A549 (cell line): ENCODE measurements around the gene AFF2. TPM values are rescaled to one million over a fixed set of nuclear protein-coding genes. Genes with fewer than 3 reads are reported as not detected.

Experiments used
- ATAC-seq, 2 experiments: fragments of 200-7000 bp in 1 of 2; fragments of >200 bp in 1 of 2; cut with Nextera tagmentation in 1 of 2; cut with Tn5 transposase in 1 of 2; 3 replicates each; pipeline versions ENCODE4 v1.8.0 to v1.9.1; 2018 to 2020; ENCODE audit warnings: mild to moderate bottlenecking in 1 of 2, moderate library complexity in 1 of 2
- CTCF ChIA-PET: fragments of 300-600 bp; sonication (Branson Sonifier 250); formaldehyde crosslinking; extraction: SDS; loops from one replicate; lab custom pipeline; 2021; ENCODE audit warnings: antibody characterized with exemption, inconsistent platforms; lab: Yijun Ruan, JAX
- POLR2A ChIA-PET: fragments of 350-600 bp; formaldehyde crosslinking; extraction: SDS; loops from one replicate; lab custom pipeline; 2021; ENCODE audit warnings: antibody characterized with exemption, inconsistent platforms; lab: Yijun Ruan, JAX
- DNase-seq, 2 experiments: peaks; one replicate each; pipeline versions ENCODE4 v3.0.0 to v3.0.0-alpha.2; 2011 to 2016; ENCODE audit warnings: low read depth in 1 of 2, low spot score in 1 of 2
- FAIRE-seq: peaks from 2 replicates; lab custom pipeline; 2011; peaks lifted over from hg19 to GRCh38; lab: Jason Lieb, UNC
- H3K27ac ChIP-seq, 2 experiments: fragments of >200 bp; sonication (Bioruptor Twin); formaldehyde crosslinking; 3 replicates each; pipeline ENCODE4 v1.5.1; 2016 to 2017
- H3K4me1 ChIP-seq: fragments of >200 bp; sonication (Bioruptor Twin); formaldehyde crosslinking; 3 replicates; pipeline ENCODE4 v1.6.1; 2016
- H3K4me2 ChIP-seq: fragments of >200 bp; sonication (Bioruptor Twin); formaldehyde crosslinking; 3 replicates; pipeline ENCODE4 v1.6.1; 2016
- H3K4me3 ChIP-seq: fragments of >200 bp; sonication (Bioruptor Twin); formaldehyde crosslinking; 3 replicates; pipeline ENCODE4 v1.5.1; 2016
- H3K9me3 ChIP-seq: fragments of >200 bp; sonication (Bioruptor Twin); formaldehyde crosslinking; 3 replicates; pipeline ENCODE4 v1.6.1; 2016
- ATOH8 ChIP-seq: fragments of 250-450 bp; sonication (Bioruptor Pico); IDR thresholded peaks from 2 replicates; pipeline ENCODE4 v1.5.0; 2020; ENCODE audit warnings: low read depth, mild to moderate bottlenecking, moderate library complexity
- BCL3 ChIP-seq: fragments of >200 bp; sonication (Bioruptor Twin); formaldehyde crosslinking; IDR thresholded peaks from 3 replicates; pipeline ENCODE4 v1.6.1; 2016
- BHLHE40 ChIP-seq: IDR thresholded peaks from 2 replicates; pipeline ENCODE4 v1.6.1; 2012; ENCODE audit warnings: low read depth, low read length, inconsistent platforms
- CHD4 ChIP-seq: fragments of 200-600 bp; sonication (generic); IDR thresholded peaks from 2 replicates; pipeline ENCODE4 v1.6.1; 2016; ENCODE audit warnings: antibody characterized with exemption, mild to moderate bottlenecking, borderline replicate concordance
- CTCF ChIP-seq: fragments of >200 bp; sonication (Bioruptor Twin); formaldehyde crosslinking; IDR thresholded peaks from 3 replicates; pipeline ENCODE4 v1.5.1; 2016
- E2F6 ChIP-seq: IDR thresholded peaks from 2 replicates; pipeline ENCODE4 v1.6.1; 2012; ENCODE audit warnings: low read depth, borderline replicate concordance
- EHF ChIP-seq: fragments of 250-450 bp; sonication (Bioruptor Pico); IDR thresholded peaks from 2 replicates; pipeline ENCODE4 v1.5.0; 2020; ENCODE audit warnings: mild to moderate bottlenecking
- FOSL2 ChIP-seq, 2 experiments: fragments of 450-650 bp in 1 of 2; fragments of >200 bp in 1 of 2; sonication (Bioruptor Twin) in 1 of 2; formaldehyde crosslinking; IDR thresholded peaks; 2 replicates each; pipeline versions ENCODE4 v1.5.0 to v1.6.1; 2016 to 2020; ENCODE audit warnings: mild to moderate bottlenecking in 1 of 2, moderate library complexity in 1 of 2
- HOXA7 ChIP-seq: fragments of 250-450 bp; sonication (Bioruptor Pico); IDR thresholded peaks from 2 replicates; pipeline ENCODE4 v1.5.0; 2020; ENCODE audit warnings: mild to moderate bottlenecking, moderate library complexity
- JUNB ChIP-seq: fragments of >200 bp; sonication (Bioruptor Twin); formaldehyde crosslinking; IDR thresholded peaks from 2 replicates; pipeline ENCODE4 v1.6.1; 2016
- KDM5A ChIP-seq: fragments of 200-600 bp; sonication (generic); IDR thresholded peaks from 2 replicates; pipeline ENCODE4 v1.6.1; 2016; ENCODE audit warnings: antibody characterized with exemption, mild to moderate bottlenecking
- MAX ChIP-seq: IDR thresholded peaks from 2 replicates; pipeline ENCODE4 v1.6.1; 2012
- MAZ ChIP-seq: fragments of 150-350 bp; IDR thresholded peaks from 2 replicates; pipeline ENCODE4 v1.6.1; 2014; ENCODE audit warnings: antibody characterized with exemption, low read depth, low read length, borderline replicate concordance
- MYC ChIP-seq: IDR thresholded peaks from 2 replicates; pipeline ENCODE4 v1.6.1; 2012; ENCODE audit warnings: mild to moderate bottlenecking, inconsistent platforms, low read length, improper control_type of control experiment, borderline replicate concordance
- NPAS2 ChIP-seq: fragments of 250-450 bp; sonication (Bioruptor Pico); IDR thresholded peaks from 2 replicates; pipeline ENCODE4 v1.8.0; 2022; ENCODE audit warnings: mild to moderate bottlenecking, moderate library complexity, borderline replicate concordance
- POLR2A ChIP-seq: IDR thresholded peaks from 2 replicates; pipeline ENCODE4 v1.6.1; 2012; ENCODE audit warnings: mild to moderate bottlenecking, low read length
- RARB ChIP-seq: fragments of 250-450 bp; sonication (Bioruptor Pico); IDR thresholded peaks from 2 replicates; pipeline ENCODE4 v1.8.0; 2021; ENCODE audit warnings: mild to moderate bottlenecking, moderate library complexity
- RCOR1 ChIP-seq: fragments of 150-350 bp; IDR thresholded peaks from 2 replicates; pipeline ENCODE4 v1.6.1; 2014; ENCODE audit warnings: antibody characterized with exemption, low read length, low read depth
- RFX5 ChIP-seq: fragments of 450-650 bp; IDR thresholded peaks from 2 replicates; pipeline ENCODE4 v1.7.1; 2014; ENCODE audit warnings: antibody characterized with exemption, mild to moderate bottlenecking, moderate library complexity
- ZFP36 ChIP-seq: fragments of 450-650 bp; IDR thresholded peaks from 2 replicates; pipeline ENCODE4 v1.6.1; 2014; ENCODE audit warnings: borderline replicate concordance; ENCODE audit not compliant: partially characterized antibody
- WGBS: methylation state at CpG from one replicate; pipeline ENCODE4 v1.1.6; 2017; ENCODE audit errors: missing lambda C conversion rate; 5-methylcytosine and 5-hydroxymethylcytosine counted together
- polyA plus RNA-seq, 4 experiments: library from polyadenylated mRNA; depleted of rRNA in 3 of 4; stranded (reverse); fragments of >200 nt; fragmentation: RNase III in 1 of 4; extraction: RNeasy Plus Mini Kit Qiagen cat#74134 plus additional on column Dnase treatment in 1 of 4; gene quantifications; 2 replicates in 3 of 4; 3 replicates in 1 of 4; pipeline ENCODE4 v1.2.3, GENCODE V29; 2011 to 2017

Gene AFF2
- polyA plus RNA-seq, 2 of the 4 experiments (the other 2 are of a cell fraction): 0.04 TPM; not detected in 1

- Histone ChIP-seq H3K27ac (no peak overlapping the region), H3K4me3 (no peak overlapping the region), H3K4me1 (no peaks in the 10 kb centered on the region), H3K4me2 (no peak overlapping the region), H3K9me3 (no peaks in the 10 kb centered on the region)
- no peak for FAIRE-seq
- ChIA-PET POLR2A (no interaction called here), CTCF (no interaction called here)
- no peak for ATAC-seq
- DNase-seq: no peak
- 93% methylated on average over 2 of the region's 2 CpGs for WGBS
- TF ChIP-seq MAZ (no peak), RCOR1 (no peak), ZFP36 (no peak), MAX (no peak), CHD4 (no peak), E2F6 (no peak), ATOH8 (CRISPR knock-in tag) (no peak), EHF (CRISPR knock-in tag) (no peak), JUNB (no peak), FOSL2 (IDR thresholded peaks at IDR 0.05) (no peak), FOSL2 (CRISPR knock-in tag; IDR thresholded peaks at IDR 0.05) (no peak), RFX5 (no peak), BHLHE40 (no peak), RARB (CRISPR knock-in tag) (no peak)
Measured at GRCh38 chrX:149013081-149013480, 512.7 kb downstream of the AFF2 start.

GRCh38 chrX:149021159-149021558 is 520.7 kb downstream of the AFF2 start:
- ChIA-PET CTCF (no interaction called here), POLR2A (no interaction called here)
- WGBS: 9% methylated on average over 2 of the region's 2 CpGs
- H3K27ac ChIP-seq: no peak overlapping the region
- FAIRE-seq (no peak), ATAC-seq (no peak), DNase-seq (no peak)
- no peaks in the 10 kb centered on the region; the same call in 2 of the 3 replicates for H3K9me3 ChIP-seq
- no peaks in the 10 kb centered on the region for H3K4me1 ChIP-seq
- H3K4me3 ChIP-seq: no peak overlapping the region
- H3K4me2 ChIP-seq: no peak overlapping the region
- no peak for TF ChIP-seq KDM5A
- no peak for TF ChIP-seq CTCF
- no peak for TF ChIP-seq BCL3
- no peak for TF ChIP-seq BHLHE40
- TF ChIP-seq NPAS2: no peak
- no peak for TF ChIP-seq E2F6
- TF ChIP-seq POLR2A: no peak
- TF ChIP-seq HOXA7 (CRISPR knock-in tag): no peak
- no peak for TF ChIP-seq MYC
